HPDE6-E6E7 (cell line): ENCODE measurements around the gene DOK7.

Source experiments
- DNase-seq: peaks from one replicate; pipeline ENCODE4 v3.0.0; 2011; ENCODE audit warnings: missing footprints; ENCODE audit errors: extremely low spot score

Gene DOK7

DNA sequence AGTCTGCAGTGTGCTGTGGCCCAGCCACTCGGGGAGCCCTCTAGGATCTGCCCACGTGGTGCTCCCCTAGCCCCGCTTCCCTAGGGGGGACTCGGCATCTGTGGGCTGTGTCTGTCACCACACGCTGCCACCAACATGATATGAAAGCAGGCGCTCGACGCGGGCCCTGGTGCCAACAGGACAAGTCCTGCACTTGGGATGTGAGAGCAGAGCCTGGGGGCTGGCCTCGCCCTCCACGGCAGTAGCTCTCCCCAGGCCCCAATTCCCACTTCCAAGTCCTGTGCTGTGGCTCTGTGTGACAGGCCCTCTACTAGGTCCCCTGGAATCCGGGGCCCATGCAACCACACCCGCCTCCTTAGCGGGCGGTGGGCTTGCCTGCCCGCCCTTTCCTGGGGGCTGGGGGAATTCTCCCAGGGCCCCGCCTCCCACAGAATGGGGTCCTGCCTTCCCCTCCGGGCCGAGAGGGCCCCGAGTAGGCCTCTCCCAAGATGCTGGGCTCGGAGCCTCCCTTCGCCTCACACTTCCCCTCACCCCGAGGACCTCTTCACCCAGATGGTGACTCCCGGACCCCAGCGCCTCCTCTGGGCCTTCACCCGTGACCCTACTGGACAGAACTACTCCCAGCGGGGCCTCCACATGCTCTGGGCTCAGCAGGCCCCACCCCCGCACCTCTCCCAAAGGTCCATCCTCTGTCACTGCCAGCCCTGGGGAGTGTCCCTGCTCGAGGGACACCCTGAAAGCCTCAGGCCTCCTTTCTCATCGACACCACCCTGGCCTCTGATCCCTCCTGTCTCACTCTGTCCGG lies 57.9 kb downstream of the DOK7 start:
- DNase-seq, result no peak

DNA sequence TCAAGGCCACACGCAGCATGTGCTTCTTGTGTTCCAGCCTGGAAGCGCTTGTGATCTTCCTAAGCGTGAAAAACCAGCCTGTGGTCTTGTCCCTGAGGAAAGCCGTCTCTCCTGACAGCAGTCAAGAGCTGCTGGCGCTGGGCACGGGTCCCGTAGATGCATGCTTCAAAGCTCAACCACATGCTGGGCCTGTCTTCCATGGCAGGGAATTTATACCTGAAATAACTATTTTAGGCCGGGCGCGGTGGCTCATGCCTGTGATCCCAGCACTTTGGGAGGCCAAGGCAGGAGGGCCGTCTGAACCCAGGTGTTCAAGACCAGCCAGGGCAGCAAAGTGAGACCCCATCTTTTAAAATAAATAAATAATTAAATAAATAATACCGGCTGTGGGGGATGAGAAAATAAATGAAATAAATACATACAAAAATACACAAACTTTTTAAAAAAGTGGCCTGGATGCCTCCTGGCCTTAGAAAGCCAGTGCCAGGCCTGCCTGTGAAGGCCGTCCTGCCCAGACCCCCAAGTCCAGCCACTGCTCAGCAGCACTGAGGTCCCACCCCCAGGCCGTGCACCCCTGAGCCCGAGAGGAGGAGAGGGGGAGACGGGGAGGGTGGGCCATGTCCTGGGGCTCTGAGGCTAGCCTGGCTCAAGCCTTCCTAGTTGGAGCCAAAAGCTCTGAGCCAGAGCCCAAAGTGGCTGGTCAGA lies 58.7 kb downstream of the DOK7 start:
- DNase-seq, result no peak

DNA sequence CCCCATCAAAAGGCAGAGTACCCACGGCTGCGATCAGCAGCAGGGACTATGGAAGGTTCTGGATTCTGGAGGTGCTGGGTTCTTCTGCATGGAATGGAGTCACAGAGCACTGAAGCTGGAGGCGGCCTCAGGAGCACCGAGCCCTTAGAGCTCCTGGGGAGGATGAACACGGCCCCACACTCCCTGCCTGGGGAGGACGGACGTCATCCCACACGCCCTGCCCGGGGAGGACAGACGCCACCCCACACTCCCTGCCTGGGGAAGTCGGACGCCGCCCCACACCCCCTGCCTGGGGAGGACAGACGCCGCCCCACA lies 59.2 kb downstream of the DOK7 start:
- DNase-seq, result no peak

DNA sequence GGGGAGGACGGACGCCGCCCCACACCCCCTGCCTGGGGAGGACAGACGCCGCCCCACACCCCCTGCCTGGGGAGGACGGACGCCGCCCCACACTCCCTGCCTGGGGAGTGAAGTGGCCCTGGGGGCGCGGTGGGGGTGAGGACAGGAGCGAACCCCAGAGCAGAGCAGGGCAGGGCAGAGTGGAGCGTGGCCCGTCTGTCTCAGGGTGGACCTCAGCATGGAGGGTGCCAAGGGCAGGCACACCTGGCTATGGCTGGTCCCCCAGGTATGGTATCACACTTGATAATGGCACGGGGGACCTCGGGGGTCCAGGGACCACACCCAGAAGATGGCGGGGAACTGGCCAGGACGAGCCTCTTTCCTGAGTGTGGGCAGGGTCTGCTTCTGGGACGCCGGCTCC lies 59.5 kb downstream of the DOK7 start:
- no peak for DNase-seq

DNA sequence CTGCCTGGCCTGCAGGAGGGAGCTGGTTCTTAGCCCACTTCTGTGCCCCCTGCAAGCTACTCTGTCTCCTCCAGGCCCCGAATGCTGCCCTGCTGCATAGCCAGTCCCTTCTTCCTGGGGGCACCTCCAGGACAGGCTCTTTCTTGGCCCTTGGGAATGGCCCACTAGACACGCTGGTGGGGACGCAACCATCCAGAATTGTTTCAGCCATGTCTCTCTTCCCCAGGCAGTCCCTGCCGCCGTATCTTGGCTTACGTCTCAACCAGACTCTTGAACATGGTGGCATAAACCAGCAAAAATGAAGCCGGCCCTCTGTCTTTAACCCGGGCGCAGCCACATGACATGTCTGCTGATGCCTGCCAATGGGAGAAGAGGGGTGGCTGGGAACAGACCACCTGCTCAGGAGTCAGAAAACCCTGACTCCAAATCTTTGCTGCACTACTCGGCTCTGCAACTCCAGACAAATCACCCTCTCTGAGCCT lies 60.1 kb downstream of the DOK7 start:
- no peak for DNase-seq

DNA sequence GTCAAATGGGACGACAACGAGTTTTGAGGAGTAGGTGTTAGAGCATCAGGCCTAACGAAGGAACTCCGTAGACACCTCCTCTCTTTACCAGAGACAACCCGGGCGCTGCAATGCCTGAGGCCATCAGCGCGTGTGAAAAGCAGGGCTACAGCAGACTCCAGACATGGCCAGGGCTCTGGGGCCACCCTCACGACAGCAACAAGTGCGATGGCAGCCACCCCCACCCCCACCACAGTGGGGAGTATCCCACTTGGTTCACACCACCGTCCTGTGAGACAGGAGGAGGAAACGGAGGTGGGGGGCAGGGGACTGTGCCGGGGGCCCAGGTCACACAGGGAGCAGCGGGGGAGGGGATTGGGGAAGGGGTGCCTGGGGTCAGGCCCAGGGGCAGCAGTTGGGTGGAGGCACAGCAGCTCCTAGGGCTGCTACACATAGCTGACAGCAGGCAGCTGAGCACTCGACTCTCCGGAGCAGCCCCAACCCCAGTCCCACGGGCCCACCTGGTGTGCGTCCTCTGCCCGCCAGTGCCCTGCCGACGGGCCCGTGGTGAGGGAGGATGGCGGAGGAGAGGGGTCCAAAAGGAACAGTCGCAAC lies 60.6 kb downstream of the DOK7 start:
- no peak for DNase-seq

DNA sequence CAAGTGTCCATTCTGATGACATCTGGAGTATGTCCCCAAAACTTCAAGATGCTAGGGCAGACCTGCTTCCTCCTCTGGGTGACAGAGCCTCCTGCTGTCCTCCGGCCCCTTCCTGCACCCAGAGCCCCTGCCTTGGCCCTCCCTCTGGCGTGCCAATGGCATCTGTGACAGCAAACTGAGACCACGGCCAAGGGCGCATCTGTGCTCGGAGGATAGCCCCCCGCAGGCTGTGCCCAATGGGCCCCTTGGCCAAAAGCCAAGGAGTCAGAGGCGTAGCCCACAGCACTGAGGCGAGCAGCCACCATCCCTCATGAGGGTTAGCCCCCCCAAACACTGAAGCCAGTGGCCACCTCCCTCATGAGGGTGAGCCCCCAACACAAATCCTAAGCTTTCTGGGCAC lies 61.2 kb downstream of the DOK7 start:
- DNase-seq, result no peak

DNA sequence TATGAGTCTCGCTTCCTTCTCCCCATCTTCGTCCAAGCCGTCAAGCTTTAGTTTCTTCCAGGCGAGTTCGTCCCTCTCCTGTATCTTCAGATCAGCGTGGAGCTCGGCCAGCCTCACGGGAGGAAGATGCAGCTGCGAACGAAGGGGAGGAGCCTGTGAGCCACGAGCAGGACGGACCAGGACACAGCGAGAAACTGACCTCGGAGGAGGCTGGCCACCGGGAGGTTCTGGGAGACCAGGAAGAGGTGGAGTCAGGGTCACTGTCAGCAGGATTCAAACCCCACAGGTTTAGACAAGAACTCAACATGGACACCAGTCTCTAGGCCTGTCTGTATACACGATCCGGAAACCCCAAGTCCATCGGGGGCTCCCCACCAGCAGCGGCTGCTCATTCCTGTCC lies 61.8 kb downstream of the DOK7 start:
- DNase-seq, result no peak

DNA sequence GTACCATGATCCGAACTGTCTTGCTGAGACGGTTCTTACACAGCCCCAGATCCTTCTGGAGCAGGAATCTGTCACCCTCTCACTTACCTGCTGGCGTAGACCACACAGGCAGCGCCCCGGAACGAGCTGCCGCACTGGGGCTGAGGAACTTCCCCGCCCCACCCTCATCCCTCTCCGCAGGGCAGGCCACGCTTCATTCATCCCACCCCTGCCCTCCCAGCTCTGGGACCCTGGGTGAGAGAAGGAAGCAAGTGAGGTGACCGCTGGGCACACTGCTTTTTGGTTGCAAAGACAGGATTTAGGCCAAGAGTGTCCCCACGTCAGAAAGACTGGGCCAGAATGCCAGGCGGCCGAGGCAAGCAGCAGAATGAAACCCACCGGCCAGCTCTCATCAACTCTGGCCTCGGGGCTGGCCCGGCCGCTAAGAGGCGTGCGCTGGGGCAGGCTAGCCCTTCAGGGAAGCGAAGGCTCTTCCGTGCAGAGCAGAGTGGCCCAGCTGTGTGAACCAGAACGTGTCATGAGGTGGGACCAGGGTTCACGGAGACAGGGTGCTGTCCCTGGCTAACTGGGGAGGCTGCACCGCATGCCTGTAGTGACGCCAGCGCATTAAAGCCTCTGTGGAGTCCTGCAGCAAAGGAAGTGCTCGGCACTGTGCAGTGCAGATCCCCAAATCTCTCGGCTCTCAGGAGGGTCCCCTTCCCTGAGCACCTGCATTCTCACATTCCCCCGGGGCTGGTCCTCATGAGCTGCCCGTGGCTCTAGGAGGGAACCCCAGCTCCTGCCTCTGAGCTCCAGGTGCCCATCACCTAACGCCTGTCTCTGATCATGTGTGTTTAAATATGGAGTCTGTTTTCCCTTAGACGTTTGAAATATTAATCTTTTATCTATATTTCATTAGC lies 62.7 kb downstream of the DOK7 start:
- DNase-seq, result no peak

DNA sequence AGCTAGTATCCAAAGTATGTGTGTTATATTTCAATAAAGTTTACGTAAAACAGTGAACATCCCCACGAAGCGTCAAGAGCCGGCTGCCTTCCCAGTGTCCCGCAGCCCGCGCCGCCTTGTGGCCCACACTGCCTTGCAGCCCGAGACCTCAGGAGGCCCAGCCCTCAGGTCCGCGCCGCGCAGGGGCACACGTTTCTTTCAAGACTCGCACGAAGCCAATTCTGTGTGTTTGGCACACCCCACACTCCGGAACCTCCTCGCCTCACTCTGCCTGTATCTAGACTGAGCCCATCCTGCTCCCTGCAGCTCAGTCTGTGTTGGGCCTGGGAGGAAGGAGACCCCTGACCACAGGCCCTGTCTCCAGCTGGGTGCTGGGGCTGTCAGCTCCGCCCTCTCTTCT lies 63.4 kb downstream of the DOK7 start:
- no peak for DNase-seq

DNA sequence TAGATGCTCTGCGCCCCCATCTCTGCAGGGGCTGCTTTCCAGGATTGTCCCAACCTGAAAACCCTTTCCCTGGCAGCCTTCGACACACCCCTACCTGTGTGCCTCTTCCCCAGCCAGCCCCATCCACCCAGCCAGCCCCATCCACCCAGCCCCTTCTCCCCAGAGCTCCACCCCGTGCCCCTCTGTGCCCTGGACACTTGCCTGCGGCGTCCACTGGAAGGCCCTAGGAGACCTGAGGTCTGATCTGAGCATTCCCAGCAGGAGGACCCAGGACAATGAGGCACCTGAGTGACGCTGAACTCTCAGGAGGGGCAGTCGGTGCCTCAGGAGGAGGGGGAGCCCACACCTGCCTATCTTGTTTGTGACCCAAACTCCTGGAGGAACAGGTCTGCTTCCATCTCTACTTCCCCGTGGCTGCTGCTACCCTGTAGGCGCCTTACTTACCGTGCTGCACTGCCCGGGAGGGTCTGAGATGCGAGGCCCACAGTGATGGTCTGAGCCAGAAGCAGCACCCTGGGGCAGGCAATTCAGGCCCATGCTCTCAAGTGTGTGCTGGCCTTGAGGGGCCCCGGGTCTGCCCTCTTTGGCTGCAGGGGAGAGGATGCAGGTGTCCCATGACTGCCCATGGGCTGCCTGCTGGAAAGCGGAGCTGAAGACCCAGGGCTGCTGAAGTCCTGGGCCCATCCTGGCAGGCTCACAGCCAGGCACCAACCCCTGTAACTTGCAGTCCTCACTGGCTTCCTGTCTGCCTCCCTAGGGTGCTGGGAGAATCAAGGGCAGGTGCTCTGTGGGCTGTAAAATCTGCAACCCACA lies 64.2 kb downstream of the DOK7 start:
- no peak for DNase-seq

DNA sequence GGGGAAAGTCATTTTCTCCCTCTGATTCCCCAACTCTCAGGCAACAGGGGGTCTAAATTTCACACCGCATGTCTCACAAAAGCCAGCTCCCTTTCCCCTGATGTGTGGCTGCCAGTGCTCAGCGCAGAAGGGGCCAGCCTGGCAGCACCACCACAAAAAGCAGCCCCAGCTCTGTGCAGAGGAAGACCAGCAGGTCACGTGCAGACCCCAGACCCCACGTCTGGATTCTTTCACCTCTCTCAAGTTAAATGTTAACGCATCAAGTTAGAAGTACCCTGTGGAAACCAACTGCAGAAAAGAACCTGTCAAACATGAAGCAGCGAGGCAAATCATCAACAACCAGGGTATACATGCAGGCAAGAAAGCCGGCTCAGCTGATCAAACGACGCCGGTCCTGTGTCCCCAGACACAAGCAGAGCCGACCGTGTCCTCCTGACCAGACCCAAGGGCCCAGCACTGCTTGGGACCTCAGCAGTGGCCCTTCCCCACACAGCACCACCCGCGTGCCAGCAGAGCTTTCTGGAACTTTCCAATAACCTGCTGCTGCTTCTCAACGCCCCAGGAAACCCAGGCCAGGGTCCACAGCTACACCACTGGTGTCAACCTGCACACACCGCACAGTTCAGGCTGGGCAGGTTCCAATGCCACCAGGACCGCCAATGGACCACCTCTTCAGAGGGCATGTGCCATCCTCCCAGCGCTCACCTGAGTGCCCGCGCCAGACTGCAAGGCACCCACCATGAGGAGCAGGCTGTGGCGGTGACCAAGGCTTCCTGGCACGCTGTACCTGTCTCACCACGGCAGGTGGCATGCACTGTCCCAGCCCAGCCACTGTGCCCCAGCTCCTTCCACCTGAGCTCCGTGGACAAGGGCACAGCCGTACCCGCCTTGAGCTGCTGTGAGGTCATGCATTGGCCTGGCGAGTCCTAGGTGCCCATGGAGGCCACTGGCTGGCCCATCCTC lies 65.1 kb downstream of the DOK7 start:
- no peak for DNase-seq

DNA sequence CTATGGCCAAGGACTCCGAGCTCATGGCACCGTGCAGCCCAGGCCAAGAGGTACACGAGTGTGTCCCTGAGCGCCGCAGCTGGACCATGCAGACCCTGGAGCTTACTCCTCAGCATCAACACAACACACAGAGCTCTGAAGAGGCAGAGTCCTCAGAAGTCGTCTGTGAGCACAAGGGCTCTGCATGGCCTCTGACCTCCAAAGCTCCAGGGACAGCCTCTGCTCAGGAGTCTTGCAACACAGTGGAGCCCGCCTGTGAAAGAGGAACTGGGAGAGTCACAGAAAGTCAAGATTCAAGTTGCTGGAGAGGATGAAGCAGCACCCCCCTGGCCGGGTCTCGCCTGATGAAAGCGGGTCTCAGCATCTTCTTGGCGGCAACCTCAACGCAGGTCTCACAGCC lies 66.3 kb downstream of the DOK7 start:
- DNase-seq, result no peak

DNA sequence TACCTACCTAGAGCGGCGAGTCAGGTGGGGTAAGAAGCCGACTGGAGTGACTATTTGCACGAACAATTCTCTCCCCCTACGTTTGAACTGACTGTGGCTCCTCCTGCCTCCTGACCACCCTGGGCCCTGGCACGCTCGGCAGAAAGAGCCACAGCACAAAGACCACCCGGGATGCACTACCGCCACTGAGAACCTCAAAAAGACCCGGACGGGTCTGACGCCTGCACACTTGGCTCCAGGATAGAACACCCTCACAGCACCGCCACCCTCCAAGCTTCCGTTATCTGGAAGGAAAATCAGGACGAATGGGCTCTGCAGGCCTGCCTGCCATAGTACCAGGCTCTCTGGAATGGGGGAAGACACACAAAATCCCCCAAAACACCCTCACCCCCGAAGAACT lies 66.9 kb downstream of the DOK7 start:
- DNase-seq, result no peak

DNA sequence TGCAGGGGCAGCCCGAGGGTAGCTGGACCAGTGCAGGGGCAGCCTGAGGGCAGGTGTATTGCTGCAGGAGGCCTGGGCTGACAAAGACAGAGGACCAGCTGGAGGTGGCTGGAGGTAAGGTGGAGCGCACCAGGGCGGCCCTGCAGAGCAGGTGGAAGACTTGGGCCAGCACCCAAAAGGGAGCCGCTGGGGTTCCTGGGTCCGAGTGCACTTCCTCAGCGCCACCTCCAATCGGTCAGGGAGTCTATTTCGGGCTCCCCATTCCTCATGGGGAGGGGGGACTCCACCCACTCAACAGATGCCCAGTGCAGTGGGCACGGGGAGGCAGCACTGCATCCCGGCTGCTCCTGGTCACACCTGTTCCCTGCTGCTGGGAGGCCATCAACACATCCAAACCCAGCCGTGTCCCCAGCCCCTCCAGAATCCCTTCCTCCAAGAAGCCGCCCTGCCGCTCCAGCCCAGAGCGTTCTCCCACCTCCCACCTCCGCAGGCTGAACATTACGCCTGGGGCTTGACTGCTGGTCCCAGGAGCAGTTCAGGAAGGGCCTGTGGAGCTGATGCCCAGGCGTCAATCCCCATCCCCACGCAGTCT lies 67.7 kb downstream of the DOK7 start:
- DNase-seq, result no peak

DNA sequence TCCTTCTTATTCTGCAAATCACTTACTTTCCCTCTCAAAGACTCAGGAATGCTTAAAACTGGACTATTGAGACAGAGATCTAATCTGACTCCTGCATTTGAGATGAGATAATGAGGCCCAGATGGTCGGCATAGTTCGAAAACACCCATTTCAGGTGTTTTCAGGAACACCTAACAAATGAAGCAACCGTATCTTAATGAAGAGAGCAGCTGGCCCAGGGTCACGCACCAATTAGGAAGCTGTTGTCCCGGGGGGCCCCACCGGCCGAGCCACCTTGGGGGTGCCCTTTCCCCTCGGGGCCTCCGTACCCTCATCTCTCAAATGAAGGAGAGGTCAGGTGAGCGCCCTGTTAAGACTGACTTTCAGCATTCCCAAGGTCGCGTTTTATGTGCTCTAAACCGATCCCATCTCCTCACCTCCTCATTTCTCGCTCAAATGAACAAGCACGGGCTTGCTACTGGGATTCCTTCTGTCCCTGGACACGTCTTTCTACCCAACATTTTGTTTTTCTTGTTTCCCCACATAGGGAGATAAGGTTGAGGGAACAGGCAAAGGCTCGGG lies 68.3 kb downstream of the DOK7 start:
- peak; percentile 44 for DNase-seq

DNA sequence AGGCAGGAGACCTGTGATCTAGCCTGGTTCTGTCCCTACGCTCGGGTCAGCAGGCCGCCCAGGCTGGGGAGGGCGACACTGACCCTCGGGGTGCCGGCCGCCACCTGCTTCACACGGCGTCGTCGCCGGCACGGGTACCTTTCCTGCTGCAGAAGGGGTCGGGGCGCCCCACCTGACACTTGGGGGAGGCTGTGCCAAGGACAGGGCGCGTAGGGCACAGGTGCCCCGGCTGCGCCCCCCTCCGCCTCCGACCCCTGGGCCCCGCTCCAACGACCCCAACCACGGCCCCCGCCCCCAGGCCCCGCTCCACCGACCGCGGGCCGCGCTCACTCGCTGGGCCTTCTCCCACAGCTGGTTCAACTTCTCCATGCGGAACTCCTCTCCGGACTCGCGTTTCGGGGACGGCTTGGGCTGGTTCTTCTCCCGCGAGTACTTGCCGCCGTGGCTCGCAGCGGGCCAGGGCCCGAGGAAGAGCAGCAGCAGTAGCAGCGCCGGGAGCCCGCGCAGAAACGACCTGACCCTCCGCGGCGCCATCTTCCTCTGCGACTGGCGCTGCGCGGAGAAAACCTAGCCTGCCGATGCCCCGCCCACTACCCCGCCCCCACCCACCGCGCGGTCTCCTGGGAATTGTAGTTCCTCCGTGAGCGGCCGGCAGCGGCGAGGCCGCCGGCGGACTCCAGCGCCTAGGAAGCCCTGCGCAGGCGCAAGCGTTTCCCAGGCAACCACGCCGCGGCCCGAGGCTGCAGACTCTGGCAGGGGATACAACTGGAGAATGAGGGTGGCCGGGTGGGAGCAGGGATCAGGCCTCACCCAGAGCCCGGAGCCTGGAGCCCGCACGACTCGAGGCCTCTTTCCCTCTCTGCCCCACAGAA lies 69.0 kb downstream of the DOK7 start, which contains the start of gene LRPAP1:
Gene LRPAP1, minus strand, starts transcription at position 544 of the 872 bp plus-strand sequence. Its CDS starts 10 bp downstream, at position 534.
- peak; percentile 97 for DNase-seq

DNA sequence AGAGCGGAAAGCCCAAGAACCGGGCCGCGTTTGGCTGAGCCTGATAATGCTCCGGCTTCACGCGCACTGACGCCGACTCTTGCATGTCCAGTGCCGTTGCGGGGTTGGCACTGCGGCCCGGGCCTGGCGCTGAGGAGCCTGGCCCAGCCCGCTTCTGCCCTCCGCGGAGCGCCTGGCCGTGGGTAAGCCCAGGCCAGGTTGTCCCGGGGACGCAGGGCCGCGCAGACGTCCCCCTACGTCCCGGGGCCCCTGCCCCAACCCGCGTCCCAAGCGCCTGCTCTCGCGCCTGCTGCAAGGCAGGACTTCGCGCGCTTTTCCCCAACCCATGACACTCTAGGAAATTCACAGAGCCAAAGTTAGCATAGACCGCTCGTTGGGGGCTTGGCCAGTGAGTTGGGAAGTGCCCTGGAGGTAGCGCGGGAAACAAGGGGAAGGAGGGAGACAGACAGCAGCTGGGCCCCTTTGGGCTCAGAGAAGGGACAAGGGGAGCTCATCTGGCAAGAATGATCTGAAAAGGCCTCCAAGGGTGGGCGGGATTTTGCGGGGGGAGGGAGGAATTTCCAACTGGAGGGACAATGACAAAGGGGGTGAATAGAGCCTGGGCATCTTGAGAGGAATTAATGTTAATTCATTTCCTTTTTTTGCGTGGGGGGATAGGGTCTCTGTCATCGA lies 69.8 kb downstream of the DOK7 start:
- no peak for DNase-seq
